ENCODE data around the gene COQ7. TPM values are rescaled to one million over a fixed set of nuclear protein-coding genes. Genes with fewer than 3 reads are reported as not detected.

The COQ7 gene
- total RNA-seq, 1 experiment from 2014 or later = 30.7 TPM

- Histone ChIP-seq H4K20me1 (ENCODE audit: insufficient read depth) (no peaks in the 10 kb centered on the region), H3K9me2 (ENCODE audit: insufficient read depth) (no peaks in the 10 kb centered on the region), H3K4me1 (replicated peaks; ENCODE audit: insufficient read depth) (peaks cover 47% of the 10 kb centered on the region), H3K36me3 (ENCODE audit: low read depth) (peaks cover 14% of the 10 kb centered on the region), H2AFZ (no peak overlapping the region), H3F3A (ENCODE audit: insufficient read depth, low read depth) (peaks cover 54% of the 10 kb centered on the region), H3K27me3 (ENCODE audit: insufficient read depth, low read depth) (no peaks in the 10 kb centered on the region), H3K4me3 (no peak overlapping the region), H3K27ac (peak overlapping the region; percentile 98), H3K79me2 (ENCODE audit: low read depth) (peaks cover 42% of the 10 kb centered on the region), H3K9me3 (ENCODE audit: insufficient read depth, low read depth) (no peaks in the 10 kb centered on the region), H3K4me2 (peak overlapping the region; percentile 69)
- no TSS peak for BruUV-seq (replicated peaks)
- POLR2A ChIA-PET (ENCODE audit: unreplicated experiment) = interaction anchor here (0.6 to 1.1 kb wide), 6 partner anchors 14 to 229 kb away, joined by 3 to 13 read pairs (median 4); partner anchors contain the start of gene ITPRIPL2
- DNase-seq = no peak
- TF ChIP-seq EZH2 (IDR thresholded peaks at IDR 0.05; ENCODE audit: low read depth) (no peak), CTCF (conservative IDR thresholded peaks at IDR 0.05) (no peak)
- intact Hi-C loops (cut with micrococcal nuclease; ENCODE audit: unreplicated experiment) = no loop called here
- CTCF ChIA-PET = interaction anchor here (0.6 to 0.8 kb wide), 3 partner anchors 113 to 300 kb away, joined by 3 to 6 read pairs (median 4); no protein-coding TSS in a partner anchor
These were observed 26.5 kb downstream of the COQ7 start for GRCh38 chr16:19093631-19094541.

- H3F3A ChIP-seq (ENCODE audit: insufficient read depth, low read depth) = peaks cover 54% of the 10 kb centered on the region
- no peak for DNase-seq
- intact Hi-C loops (cut with micrococcal nuclease; ENCODE audit: unreplicated experiment) = loop anchor here (1.0 kb wide), 2 partner anchors 13 to 42 kb away; no protein-coding TSS in a partner anchor
- peak overlapping the region; percentile 99 for H3K27ac ChIP-seq
- POLR2A ChIA-PET (ENCODE audit: unreplicated experiment) = interaction anchor here (0.6 to 1.4 kb wide), 8 partner anchors 13 to 288 kb away, joined by 3 to 13 read pairs (median 6); partner anchors contain the start of gene ITPRIPL2
- TSS peak; percentile 46 for BruUV-seq (replicated peaks)
- no peaks in the 10 kb centered on the region for H3K27me3 ChIP-seq (ENCODE audit: insufficient read depth, low read depth)
- no peaks in the 10 kb centered on the region for H3K9me2 ChIP-seq (ENCODE audit: insufficient read depth)
- no peak overlapping the region for H3K4me3 ChIP-seq
- CTCF ChIA-PET = interaction anchor here (0.6 to 1.2 kb wide), 4 partner anchors 20 to 114 kb away, joined by 3 to 6 read pairs (median 4); no protein-coding TSS in a partner anchor
- H3K79me2 ChIP-seq (ENCODE audit: low read depth) = peaks cover 33% of the 10 kb centered on the region; the same call in 1 of the 2 replicates
- H3K4me1 ChIP-seq (replicated peaks; ENCODE audit: insufficient read depth) = peaks cover 46% of the 10 kb centered on the region
- H3K4me2 ChIP-seq = peak overlapping the region; percentile 52
- TF ChIP-seq EZH2 (IDR thresholded peaks at IDR 0.05; ENCODE audit: low read depth) (no peak), CTCF (conservative IDR thresholded peaks at IDR 0.05) (no peak)
- H4K20me1 ChIP-seq (ENCODE audit: insufficient read depth) = no peaks in the 10 kb centered on the region
- H2AFZ ChIP-seq = no peak overlapping the region
- H3K36me3 ChIP-seq (ENCODE audit: low read depth) = peaks cover 14% of the 10 kb centered on the region
- no peaks in the 10 kb centered on the region for H3K9me3 ChIP-seq (ENCODE audit: insufficient read depth, low read depth)
These were observed 27.3 kb downstream of the COQ7 start for GRCh38 chr16:19094542-19095365.

- intact Hi-C loops (cut with micrococcal nuclease; ENCODE audit: unreplicated experiment) = loop anchor here (1.0 kb wide), 2 partner anchors 12 to 41 kb away; no protein-coding TSS in a partner anchor
- POLR2A ChIA-PET (ENCODE audit: unreplicated experiment) = interaction anchor here (0.7 to 1.4 kb wide), 4 partner anchors 17 to 640 kb away, joined by 3 to 11 read pairs (median 6); partner anchors contain the start of gene ITPRIPL2
These were observed 28.2 kb downstream of the COQ7 start for GRCh38 chr16:19095654-19096053.

More at GRCh38 chr16:19095654-19096053, 28.2 kb downstream of the COQ7 start:
- H3K27me3 ChIP-seq (ENCODE audit: insufficient read depth, low read depth) = no peaks in the 10 kb centered on the region
- peaks cover 46% of the 10 kb centered on the region for H3K4me1 ChIP-seq (replicated peaks; ENCODE audit: insufficient read depth)
- H3F3A ChIP-seq (ENCODE audit: insufficient read depth, low read depth) = peaks cover 48% of the 10 kb centered on the region
- peaks cover 14% of the 10 kb centered on the region for H3K36me3 ChIP-seq (ENCODE audit: low read depth)
- no peaks in the 10 kb centered on the region for H3K9me3 ChIP-seq (ENCODE audit: insufficient read depth, low read depth)
- H3K27ac ChIP-seq = peak overlapping the region; percentile 99
- CTCF ChIA-PET = interaction anchor here (1.2 kb wide), 1 partner anchor 19 kb away, joined by 4 read pairs; no protein-coding TSS in a partner anchor
- H4K20me1 ChIP-seq (ENCODE audit: insufficient read depth) = no peaks in the 10 kb centered on the region
- H3K79me2 ChIP-seq (ENCODE audit: low read depth) = peaks cover 26% of the 10 kb centered on the region; the same call in 1 of the 2 replicates
- DNase-seq = peak; percentile 88 to 95
- TF ChIP-seq EZH2 (IDR thresholded peaks at IDR 0.05; ENCODE audit: low read depth) = no peak
- no peak for TF ChIP-seq CTCF (conservative IDR thresholded peaks at IDR 0.05)
- H3K4me3 ChIP-seq = no peak overlapping the region
- BruUV-seq (replicated peaks) = no TSS peak
- H3K9me2 ChIP-seq (ENCODE audit: insufficient read depth) = no peaks in the 10 kb centered on the region
- peak overlapping the region; percentile 52 for H3K4me2 ChIP-seq
- no peak overlapping the region for H2AFZ ChIP-seq
